ENCODE measurements around the gene ZNF516. TPM values are rescaled to one million over a fixed set of nuclear protein-coding genes. Genes with fewer than 3 reads are reported as not detected.

Gene ZNF516
- total RNA-seq, 1 experiment from 2014 or later = 44.2 TPM

- CTCF ChIA-PET = no interaction called here
- intact Hi-C loops (cut with micrococcal nuclease; ENCODE audit: unreplicated experiment) = no loop called here
- no peaks in the 10 kb centered on the region for H3K27me3 Mint-ChIP-seq (ENCODE audit: unreplicated experiment)
- no peak overlapping the region for H3K27ac Mint-ChIP-seq (ENCODE audit: unreplicated experiment)
- peaks cover 20% of the 10 kb centered on the region for H3K36me3 Mint-ChIP-seq (ENCODE audit: insufficient read depth, unreplicated experiment)
- H3K9me3 Mint-ChIP-seq (ENCODE audit: low read depth, unreplicated experiment) = peaks cover 2% of the 10 kb centered on the region
- TF ChIP-seq CTCF (IDR thresholded peaks at IDR 0.05; ENCODE audit: unreplicated experiment) = no peak
- H3K4me1 Mint-ChIP-seq (ENCODE audit: low read depth, unreplicated experiment) = peaks cover 15% of the 10 kb centered on the region
- BruUV-seq (replicated peaks) = no TSS peak
- no peak for DNase-seq
- no peak overlapping the region for H3K4me3 Mint-ChIP-seq (ENCODE audit: low read depth, unreplicated experiment)
Measured at GRCh38 chr18:76356666-76357065, 138.4 kb downstream of the ZNF516 start.

GRCh38 chr18:76354348-76354747 lies 140.7 kb downstream of the ZNF516 start:
- Mint-ChIP-seq H3K4me1 (ENCODE audit: low read depth, unreplicated experiment) (peaks cover 21% of the 10 kb centered on the region), H3K4me3 (ENCODE audit: low read depth, unreplicated experiment) (no peak overlapping the region), H3K9me3 (ENCODE audit: low read depth, unreplicated experiment) (peaks cover 2% of the 10 kb centered on the region), H3K27ac (ENCODE audit: unreplicated experiment) (peak overlapping the region; percentile 9), H3K36me3 (ENCODE audit: insufficient read depth, unreplicated experiment) (peaks cover 23% of the 10 kb centered on the region), H3K27me3 (ENCODE audit: unreplicated experiment) (no peaks in the 10 kb centered on the region)
- intact Hi-C loops (cut with micrococcal nuclease; ENCODE audit: unreplicated experiment) = no loop called here
- DNase-seq = no peak
- TF ChIP-seq CTCF (IDR thresholded peaks at IDR 0.05; ENCODE audit: unreplicated experiment) = no peak
- CTCF ChIA-PET = no interaction called here
- BruUV-seq (replicated peaks) = TSS peak; percentile 22

- Mint-ChIP-seq H3K27me3 (ENCODE audit: unreplicated experiment) (no peaks in the 10 kb centered on the region), H3K4me1 (ENCODE audit: low read depth, unreplicated experiment) (peaks cover 29% of the 10 kb centered on the region), H3K9me3 (ENCODE audit: low read depth, unreplicated experiment) (peaks cover 2% of the 10 kb centered on the region), H3K27ac (ENCODE audit: unreplicated experiment) (no peak overlapping the region), H3K36me3 (ENCODE audit: insufficient read depth, unreplicated experiment) (peaks cover 31% of the 10 kb centered on the region), H3K4me3 (ENCODE audit: low read depth, unreplicated experiment) (no peak overlapping the region)
- intact Hi-C loops (cut with micrococcal nuclease; ENCODE audit: unreplicated experiment) = no loop called here
- CTCF ChIA-PET = no interaction called here
- TF ChIP-seq CTCF (IDR thresholded peaks at IDR 0.05; ENCODE audit: unreplicated experiment) = no peak
- BruUV-seq (replicated peaks) = no TSS peak
- DNase-seq = no peak
Measured at GRCh38 chr18:76353500-76353899, 141.5 kb downstream of the ZNF516 start.

GRCh38 chr18:76353046-76353445 lies 142.0 kb downstream of the ZNF516 start:
- no peak for DNase-seq
- BruUV-seq (replicated peaks) = no TSS peak
- H3K9me3 Mint-ChIP-seq (ENCODE audit: low read depth, unreplicated experiment) = peaks cover 2% of the 10 kb centered on the region
- peaks cover 33% of the 10 kb centered on the region for H3K4me1 Mint-ChIP-seq (ENCODE audit: low read depth, unreplicated experiment)
- CTCF ChIA-PET = no interaction called here
- H3K27me3 Mint-ChIP-seq (ENCODE audit: unreplicated experiment) = no peaks in the 10 kb centered on the region
- H3K36me3 Mint-ChIP-seq (ENCODE audit: insufficient read depth, unreplicated experiment) = peaks cover 32% of the 10 kb centered on the region
- no peak overlapping the region for H3K27ac Mint-ChIP-seq (ENCODE audit: unreplicated experiment)
- no peak for TF ChIP-seq CTCF (IDR thresholded peaks at IDR 0.05; ENCODE audit: unreplicated experiment)
- intact Hi-C loops (cut with micrococcal nuclease; ENCODE audit: unreplicated experiment) = no loop called here
- no peak overlapping the region for H3K4me3 Mint-ChIP-seq (ENCODE audit: low read depth, unreplicated experiment)

Data from Calu3 (cell line).